Tibial nerve (tissue), 4 donors: Measurements from ENCODE around the gene PLD5. TPM values are rescaled to one million over a fixed set of nuclear protein-coding genes. Genes with fewer than 3 reads are reported as not detected.
"Not testable (repeated sequence)": the region's sequence is repeated elsewhere in the genome, so short reads cannot be mapped to it uniquely, and the experiment has no call there.

Experiments used
- DNase-seq, 2 donors: peaks; one replicate each; pipeline ENCODE4 v3.0.0-alpha.2; 2019; ENCODE audit warnings: low spot score in 2 of 2
- H3K27ac ChIP-seq, 4 donors: fragments of 200-600 bp; sonication (generic) in 3 of 4; one replicate each; pipeline ENCODE4 v1.5.1; 2017 to 2019; ENCODE audit warnings: mild to moderate bottlenecking in 1 of 4
- H3K27me3 ChIP-seq, 2 donors: fragments of 200-600 bp; sonication (generic) in 1 of 2; one replicate each; pipeline versions ENCODE4 v1.5.1 to v1.6.0; 2017 to 2019
- H3K36me3 ChIP-seq, 3 donors: fragments of 200-600 bp; sonication (generic); one replicate each; pipeline ENCODE4 v1.5.1; 2018 to 2019
- H3K4me1 ChIP-seq, 4 donors: fragments of 200-600 bp; sonication (generic) in 3 of 4; one replicate each; pipeline ENCODE4 v1.5.1; 2017 to 2019
- H3K4me3 ChIP-seq, 4 donors: fragments of 200-600 bp; sonication (generic) in 3 of 4; one replicate each; pipeline ENCODE4 v1.5.1; 2017 to 2019; ENCODE audit warnings: mild to moderate bottlenecking in 1 of 4, moderate library complexity in 1 of 4
- H3K9me3 ChIP-seq, 4 donors: fragments of 200-600 bp; sonication (generic) in 3 of 4; one replicate each; pipeline ENCODE4 v1.5.1; 2017 to 2019
- CTCF ChIP-seq, 5 experiments: fragments of 200-600 bp in 3 of 5; fragments of 450-650 bp in 2 of 5; sonication (generic) in 3 of 5; IDR thresholded peaks; one replicate each; pipeline ENCODE4 v1.5.1; 2016 to 2019; ENCODE audit warnings: antibody characterized with exemption in 5 of 5, mild to moderate bottlenecking in 3 of 5, moderate library complexity in 2 of 5
- EP300 ChIP-seq, 2 donors: sonication (generic); formaldehyde crosslinking; IDR thresholded peaks; one replicate each; pipeline ENCODE4 v1.6.1; 2017; ENCODE audit warnings: antibody characterized with exemption in 2 of 2, mild to moderate bottlenecking in 1 of 2
- POLR2A ChIP-seq, 2 donors: fragments of 450-650 bp; IDR thresholded peaks; one replicate each; pipeline ENCODE4 v1.6.1; 2017; ENCODE audit warnings: antibody characterized with exemption in 2 of 2, mild to moderate bottlenecking in 2 of 2, moderate library complexity in 2 of 2
- WGBS, 2 donors: methylation state at CpG; one replicate each; pipeline ENCODE4 v1.1.5; 2018; 5-methylcytosine and 5-hydroxymethylcytosine counted together
- total RNA-seq, 4 donors: library from RNA; depleted of rRNA; stranded (reverse); fragments of >200 nt; gene quantifications; one replicate each; pipeline ENCODE4 v1.1.0, GENCODE V29; 2016

The PLD5 gene
- total RNA-seq, 4 donors from 2014 or later: 0.21 to 0.59 TPM; not detected in 2

GRCh38 chr1:242402956-242403355 is 121.5 kb downstream of the PLD5 start:
- Histone ChIP-seq H3K9me3 (no peaks in the 10 kb centered on the region), H3K27me3 (no peaks in the 10 kb centered on the region), H3K27ac (no peak overlapping the region), H3K4me3 (no peak overlapping the region), H3K36me3 (no peaks in the 10 kb centered on the region), H3K4me1 (no peaks in the 10 kb centered on the region)
- no peak for DNase-seq
- WGBS, 2 donors: 59 to 82% methylated on average over 5 of the region's 5 CpGs
- no peak for TF ChIP-seq CTCF (IDR thresholded peaks at IDR 0.05)
- no peak for TF ChIP-seq EP300 (IDR thresholded peaks at IDR 0.05)
- TF ChIP-seq POLR2A (IDR thresholded peaks at IDR 0.05): no peak

DNA sequence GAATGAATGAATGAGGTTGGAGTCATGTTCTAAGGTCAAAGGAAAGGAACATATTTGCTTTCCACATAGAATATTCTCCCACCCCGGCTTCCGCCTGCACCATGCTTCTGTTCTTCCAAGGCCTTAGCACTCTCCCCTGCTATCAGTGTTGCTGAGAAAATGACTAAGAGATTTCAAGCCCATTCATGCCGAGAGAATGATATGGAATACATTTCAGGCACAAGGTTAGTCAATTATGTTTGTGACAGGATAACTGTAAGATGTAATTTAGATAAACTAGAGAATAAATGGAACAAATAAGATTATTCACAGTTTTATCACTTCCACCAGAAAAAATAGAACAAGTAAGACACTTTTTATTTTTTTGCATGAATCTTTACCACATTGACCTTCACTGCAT is 122.6 kb downstream of the PLD5 start:
- H3K27ac ChIP-seq: no peak overlapping the region
- H3K9me3 ChIP-seq: no peaks in the 10 kb centered on the region
- 60 to 68% methylated on average over 3 of the region's 3 CpGs for WGBS, 2 donors
- TF ChIP-seq CTCF (IDR thresholded peaks at IDR 0.05) (no peak), POLR2A (IDR thresholded peaks at IDR 0.05) (no peak)
- no peaks in the 10 kb centered on the region for H3K4me1 ChIP-seq
- no peaks in the 10 kb centered on the region for H3K36me3 ChIP-seq
- DNase-seq: no peak
- no peak overlapping the region for H3K4me3 ChIP-seq
- H3K27me3 ChIP-seq: no peaks in the 10 kb centered on the region

GRCh38 chr1:242398351-242398750 is 126.1 kb downstream of the PLD5 start:
- TF ChIP-seq POLR2A (IDR thresholded peaks at IDR 0.05) (no peak), CTCF (IDR thresholded peaks at IDR 0.05) (no peak), EP300 (IDR thresholded peaks at IDR 0.05) (no peak)
- H3K36me3 ChIP-seq: no peaks in the 10 kb centered on the region
- no peaks in the 10 kb centered on the region for H3K4me1 ChIP-seq
- H3K4me3 ChIP-seq: no peak overlapping the region
- H3K27ac ChIP-seq: no peak overlapping the region
- 59 to 63% methylated on average over 5 of the region's 5 CpGs for WGBS, 2 donors
- no peaks in the 10 kb centered on the region for H3K27me3 ChIP-seq
- DNase-seq: no peak
- H3K9me3 ChIP-seq: no peaks in the 10 kb centered on the region

- no peak for DNase-seq
- no peak for TF ChIP-seq POLR2A (IDR thresholded peaks at IDR 0.05)
- TF ChIP-seq EP300 (IDR thresholded peaks at IDR 0.05): no peak
- no peak for TF ChIP-seq CTCF (IDR thresholded peaks at IDR 0.05)
- Histone ChIP-seq H3K4me3 (no peak overlapping the region), H3K27ac (no peak overlapping the region), H3K9me3 (peaks cover 0 to 8% (median 0%) of the 10 kb centered on the region in 4 donors), H3K36me3 (no peaks in the 10 kb centered on the region), H3K27me3 (no peaks in the 10 kb centered on the region), H3K4me1 (no peaks in the 10 kb centered on the region)
These were observed 132.6 kb downstream of the PLD5 start for GRCh38 chr1:242391896-242392295.

DNA sequence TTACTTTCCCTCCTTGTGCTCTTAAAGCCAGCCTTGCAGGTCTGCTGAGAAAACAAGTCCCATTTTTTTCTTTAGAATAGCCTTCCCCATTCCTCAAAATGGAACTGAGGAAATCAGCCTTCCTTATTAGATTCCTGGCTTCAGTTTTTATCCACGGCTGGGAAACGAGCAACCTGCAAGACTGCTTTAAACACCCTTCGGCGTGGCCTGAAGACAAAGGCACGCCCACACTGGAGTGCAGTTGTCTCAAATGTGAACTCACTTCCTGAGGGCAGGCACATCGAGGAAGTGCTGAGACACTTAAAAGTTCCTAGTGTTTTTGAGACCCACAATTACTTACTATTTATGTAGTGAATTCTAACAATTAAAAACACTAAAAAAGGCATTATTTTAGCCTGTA is 148.4 kb downstream of the PLD5 start:
- not testable (repeated sequence) for DNase-seq
- 46 to 49% methylated on average over 6 of the region's 6 CpGs for WGBS, 2 donors

DNA sequence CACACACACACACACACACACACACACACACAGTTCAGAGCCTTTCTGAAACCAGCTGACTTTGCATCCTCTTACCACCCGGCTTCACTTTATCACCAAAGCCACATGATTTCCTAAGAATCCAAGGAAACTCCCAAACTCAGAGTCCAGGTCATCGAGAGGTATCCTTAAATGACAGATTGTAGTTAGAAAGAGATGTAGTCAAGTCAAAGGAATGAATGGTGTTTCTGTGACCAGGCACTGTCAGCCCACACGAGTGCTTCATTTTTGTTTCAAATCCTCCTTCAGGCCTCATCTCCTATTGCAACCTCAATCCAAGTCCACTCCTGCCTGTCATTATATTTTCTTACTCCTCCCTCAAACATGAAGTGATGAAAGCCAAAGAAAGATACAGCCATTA is 174.1 kb downstream of the PLD5 start:
- H3K27me3 ChIP-seq, H3K9me3 ChIP-seq, H3K4me1 ChIP-seq, H3K36me3 ChIP-seq, DNase-seq, H3K4me3 ChIP-seq, H3K27ac ChIP-seq: not testable (repeated sequence)
- WGBS, 2 donors: 56 to 60% methylated on average over 3 of the region's 3 CpGs

More for the DNA sequence above, 148.4 kb downstream of the PLD5 start:
- not testable (repeated sequence) for H3K4me3 ChIP-seq, H3K4me1 ChIP-seq, H3K27me3 ChIP-seq, H3K27ac ChIP-seq, H3K36me3 ChIP-seq
- peaks cover 0 to 11% (median 0%) of the 10 kb centered on the region in 4 donors for H3K9me3 ChIP-seq
